ENCODE measurements around the gene MARCHF4. TPM values are rescaled to one million over a fixed set of nuclear protein-coding genes. Genes with fewer than 3 reads are reported as not detected.

The MARCHF4 gene
- total and polyA plus RNA-seq, 2 of the 8 experiments (the other 6 are each of a cell fraction or from before 2014, with no cell fraction given) = 1.9 to 2.9 TPM

- Histone ChIP-seq H3K36me3 (ENCODE audit: control insufficient read depth in 2 of 4, insufficient read depth in 4 of 4, low read length in 3 of 4) (no peaks in the 10 kb centered on the region), H2BK5ac (ENCODE audit: low read depth, low read length) (peak overlapping the region; percentile 14; the same call in 1 of the 2 replicates), H3K4me2 (ENCODE audit: insufficient read depth in 1 of 2, low read depth in 2 of 2, low read length in 2 of 2) (0 out of 4 replicates have a peak overlapping the region, but pooled peaks have one; percentile 2 to 33), H3K9me3 (ENCODE audit: insufficient read depth in 2 of 2, low read depth in 1 of 2, low read length in 1 of 2) (no peaks in the 10 kb centered on the region), H2BK20ac (ENCODE audit: low read length) (no peak overlapping the region), H3K18ac (ENCODE audit: extremely low read depth, low read length) (no peak overlapping the region), H2BK120ac (replicated peaks; ENCODE audit: low read depth, low read length) (no peak overlapping the region), H2AK5ac (ENCODE audit: low read depth, low read length) (no peak overlapping the region), H3K9ac (replicated peaks in 1 of 4; ENCODE audit: extremely low read depth in 1 of 4, low read depth in 3 of 4, low read length in 3 of 4) (no peak overlapping the region), H3K4me3 (ENCODE audit: extremely low read depth in 1 of 4, insufficient read depth in 2 of 4, low read depth in 3 of 4, low read length in 4 of 4) (no peak overlapping the region), H3K4ac (replicated peaks; ENCODE audit: insufficient read length, low read depth, low read length) (no peak overlapping the region), H4K20me1 (replicated peaks in 1 of 2; ENCODE audit: control insufficient read depth in 1 of 2, insufficient read depth in 2 of 2, low read length in 2 of 2) (no peaks in the 10 kb centered on the region), H3K14ac (ENCODE audit: insufficient read length) (no peak overlapping the region), H4K8ac (ENCODE audit: extremely low read depth, insufficient read depth, low read length) (no peak overlapping the region), H3K4me1 (replicated peaks in 1 of 4; ENCODE audit: control insufficient read depth in 3 of 4, insufficient read depth in 4 of 4, low read length in 3 of 4) (peaks cover 7 to 41% (median 33%) of the 10 kb centered on the region in 4 experiments), H4K5ac (ENCODE audit: insufficient read length, low read depth, low read length) (no peak overlapping the region), H2BK12ac (ENCODE audit: low read depth, low read length) (peak overlapping the region; percentile 76; the same call in 1 of the 2 replicates), H3K23me2 (ENCODE audit: low read depth, low read length) (no peaks in the 10 kb centered on the region), H3K27me3 (replicated peaks in 1 of 4; ENCODE audit: control insufficient read depth in 3 of 4, extremely low read depth in 1 of 4, insufficient read depth in 3 of 4, low read length in 3 of 4) (no peaks in the 10 kb centered on the region), H3K79me1 (ENCODE audit: low read depth, low read length) (no peaks in the 10 kb centered on the region), H3K23ac (ENCODE audit: insufficient read length) (no peak overlapping the region), H3K27ac (ENCODE audit: low read depth, low read length) (no peak overlapping the region), H3K56ac (replicated peaks; ENCODE audit: insufficient read length, low read depth, low read length) (no peak overlapping the region), H2AFZ (ENCODE audit: low read length) (no peak overlapping the region), H3K79me2 (ENCODE audit: control insufficient read depth in 1 of 2, insufficient read depth in 2 of 2, low read length in 2 of 2) (no peaks in the 10 kb centered on the region), H2BK15ac (ENCODE audit: low read length) (no peak overlapping the region), H4K91ac (replicated peaks; ENCODE audit: insufficient read length, low read length) (no peak overlapping the region)
- TF ChIP-seq RBBP5 (IDR thresholded peaks at IDR 0.05; ENCODE audit: borderline replicate concordance, low read depth, low read length) (0 out of 2 replicates have a peak, but pooled peaks have one; percentile 26), POU5F1 (IDR thresholded peaks at IDR 0.05; ENCODE audit: low read depth, low read length) (no peak), TEAD4 (IDR thresholded peaks at IDR 0.05; ENCODE audit: low read depth, low read length) (0 out of 2 replicates have a peak, but pooled peaks have one; percentile 10)
- 70% methylated on average over 4 of the region's 4 CpGs; no CpG with 5 or more reads in 1 of the 2 experiments for WGBS, 2 experiments (ENCODE audit: extremely low coverage in 1 of 2, insufficient coverage in 1 of 2, insufficient read length in 1 of 2, insufficient replicate concordance in 2 of 2, low coverage in 1 of 2, low lambda C conversion rate in 2 of 2, missing lambda C conversion rate in 1 of 2)
- no peak for DNase-seq (ENCODE audit: low read depth in 1 of 2, low spot score in 2 of 2)
- no peak for FAIRE-seq
- POLR2A ChIA-PET (ENCODE audit: partially characterized antibody) = interaction anchor here (0.8 kb wide), 1 partner anchor 21 kb away, joined by 3 read pairs; no protein-coding TSS in a partner anchor
- CTCF ChIA-PET (ENCODE audit: partially characterized antibody) = interaction anchor here (0.8 to 4.9 kb wide), 7 partner anchors 16 to 62 kb away, joined by 3 to 24 read pairs (median 6); no protein-coding TSS in a partner anchor
Measured at GRCh38 chr2:216344950-216345300, 27.4 kb downstream of the MARCHF4 start.

Measured in H1 (cell line).